Loucy (cell line): ENCODE results near the gene NCOA7.

Experiments
- CTCF ChIP-seq: fragments of 200-600 bp; sonication (generic); conservative IDR thresholded peaks from 2 replicates; pipeline ENCODE4 v1.5.1; 2014; ENCODE audit warnings: mild to moderate bottlenecking, antibody characterized with exemption, low read length
- EZH2phosphoT487 ChIP-seq: fragments of 200-600 bp; IDR thresholded peaks from 2 replicates; pipeline ENCODE4 v1.6.1; 2018; ENCODE audit warnings: antibody characterized with exemption, mild to moderate bottlenecking, moderate library complexity, borderline replicate concordance

GRCh38 chr6:125963817-125964216 is 173.1 kb downstream of the NCOA7 start:
- TF ChIP-seq CTCF: no peak
- TF ChIP-seq EZH2phosphoT487: no peak
